ENCODE measurements around the gene PAPSS1. TPM values are rescaled to one million over a fixed set of nuclear protein-coding genes. Genes with fewer than 3 reads are reported as not detected.

PAPSS1 gene
- polyA plus RNA-seq, 3 donors: 46.4 to 79.6 (median 64.8) TPM

GRCh38 chr4:107742791-107743190, 22.8 kb upstream of the PAPSS1 start:
- Histone ChIP-seq H3K36me3 (replicated peaks in 1 of 2; ENCODE audit: control insufficient read depth in 1 of 2, insufficient read depth in 2 of 2, low read length in 2 of 2) (no peaks in the 10 kb centered on the region), H3K27me3 (ENCODE audit: control insufficient read depth in 2 of 2, insufficient read depth in 2 of 2, low read length in 2 of 2) (no peaks in the 10 kb centered on the region), H3K9me3 (replicated peaks in 1 of 2; ENCODE audit: control insufficient read depth in 1 of 2, insufficient read depth in 1 of 2, low read length in 2 of 2) (no peaks in the 10 kb centered on the region), H2AFZ (ENCODE audit: insufficient read depth, low read depth, low read length, poor library complexity, severe bottlenecking) (no peak overlapping the region), H3K4me1 (ENCODE audit: control insufficient read depth in 1 of 2, insufficient read depth in 2 of 2, low read length in 2 of 2) (no peaks in the 10 kb centered on the region), H3K4me3 (replicated peaks in 1 of 3; ENCODE audit: low read depth in 2 of 3, low read length in 3 of 3) (no peak overlapping the region), H3K27ac (ENCODE audit: low read depth in 1 of 2, low read length in 2 of 2) (no peak overlapping the region), H3K9ac (ENCODE audit: insufficient read depth, low read length, poor library complexity, severe bottlenecking) (no peak overlapping the region), H3K4me2 (replicated peaks; ENCODE audit: extremely low read depth, low read length, poor library complexity, severe bottlenecking) (no peak overlapping the region), H3K79me2 (ENCODE audit: insufficient read depth, low read length) (no peaks in the 10 kb centered on the region), H4K20me1 (ENCODE audit: insufficient read depth, low read length) (no peaks in the 10 kb centered on the region)
- no peak for DNase-seq
- no CpG with 5 or more reads among the region's 1 CpG for WGBS (ENCODE audit: insufficient coverage)
- H3K4me3 Mint-ChIP-seq: no peak overlapping the region
- H3K36me3 Mint-ChIP-seq: no peaks in the 10 kb centered on the region
- no peak overlapping the region for H3K27ac Mint-ChIP-seq
- no peak for TF ChIP-seq CTCF (IDR thresholded peaks at IDR 0.05)
- intact Hi-C loops (cut with micrococcal nuclease): no loop called here
- peaks cover 0 to 7% (median 2%) of the 10 kb centered on the region in 7 donors for H3K9me3 Mint-ChIP-seq
- H3K27me3 Mint-ChIP-seq (ENCODE audit: low read depth in 3 of 3): peaks cover 0 to 3% (median 1%) of the 10 kb centered on the region in 3 donors
- H3K4me1 Mint-ChIP-seq: no peaks in the 10 kb centered on the region

DNA sequence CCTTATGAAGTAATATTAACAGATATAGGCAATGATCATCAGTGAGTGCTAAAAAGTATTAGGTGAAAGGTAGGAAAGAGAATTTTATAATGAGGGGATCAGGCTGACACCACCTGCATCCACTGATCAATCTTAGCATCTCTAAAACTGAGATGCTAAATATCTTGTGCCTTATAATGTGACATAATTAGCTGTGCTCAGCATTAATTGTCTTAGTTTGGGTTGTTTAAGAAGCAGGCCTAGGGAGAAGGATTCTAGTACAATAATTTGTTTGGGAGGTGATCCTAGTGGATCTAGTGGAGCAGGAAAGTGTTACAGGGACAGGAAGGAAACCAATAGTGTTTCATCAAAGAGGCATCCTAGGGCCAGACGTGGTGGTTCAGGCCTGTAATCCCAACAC, 22.2 kb upstream of the PAPSS1 start:
- H3K27ac Mint-ChIP-seq: no peak overlapping the region
- H3K4me1 ChIP-seq (ENCODE audit: control insufficient read depth in 1 of 2, insufficient read depth in 2 of 2, low read length in 2 of 2): no peaks in the 10 kb centered on the region
- H4K20me1 ChIP-seq (ENCODE audit: insufficient read depth, low read length): no peaks in the 10 kb centered on the region
- peaks cover 0 to 3% (median 1%) of the 10 kb centered on the region in 3 donors for H3K27me3 Mint-ChIP-seq (ENCODE audit: low read depth in 3 of 3)
- H3K27me3 ChIP-seq (ENCODE audit: control insufficient read depth in 2 of 2, insufficient read depth in 2 of 2, low read length in 2 of 2): no peaks in the 10 kb centered on the region
- intact Hi-C loops (cut with micrococcal nuclease): no loop called here
- H3K9me3 Mint-ChIP-seq: peaks cover 0 to 7% (median 2%) of the 10 kb centered on the region in 7 donors
- no peaks in the 10 kb centered on the region for H3K4me1 Mint-ChIP-seq
- H3K79me2 ChIP-seq (ENCODE audit: insufficient read depth, low read length): no peaks in the 10 kb centered on the region
- H2AFZ ChIP-seq (ENCODE audit: insufficient read depth, low read depth, low read length, poor library complexity, severe bottlenecking): no peak overlapping the region
- TF ChIP-seq CTCF (IDR thresholded peaks at IDR 0.05): no peak
- H3K4me3 Mint-ChIP-seq: no peak overlapping the region
- DNase-seq: no peak
- H3K4me2 ChIP-seq (replicated peaks; ENCODE audit: extremely low read depth, low read length, poor library complexity, severe bottlenecking): no peak overlapping the region
- no CpG with 5 or more reads among the region's 1 CpG for WGBS (ENCODE audit: insufficient coverage)
- no peak overlapping the region for H3K4me3 ChIP-seq (replicated peaks in 1 of 3; ENCODE audit: low read depth in 2 of 3, low read length in 3 of 3)
- H3K36me3 Mint-ChIP-seq: no peaks in the 10 kb centered on the region
- no peaks in the 10 kb centered on the region for H3K9me3 ChIP-seq (replicated peaks in 1 of 2; ENCODE audit: control insufficient read depth in 1 of 2, insufficient read depth in 1 of 2, low read length in 2 of 2)
- no peak overlapping the region for H3K9ac ChIP-seq (ENCODE audit: insufficient read depth, low read length, poor library complexity, severe bottlenecking)
- H3K27ac ChIP-seq (ENCODE audit: low read depth in 1 of 2, low read length in 2 of 2): no peak overlapping the region
- no peaks in the 10 kb centered on the region for H3K36me3 ChIP-seq (replicated peaks in 1 of 2; ENCODE audit: control insufficient read depth in 1 of 2, insufficient read depth in 2 of 2, low read length in 2 of 2)

Measured in CD14-positive monocyte (primary cell).